ENCODE data around the gene ASIC2.
A peak's percentile ranks its signal among the peaks of the same experiment; 100 is the strongest.
"Not testable (repeated sequence)": the region's sequence is repeated elsewhere in the genome, so short reads cannot be mapped to it uniquely, and the experiment has no call there.

ASIC2 gene

DNA sequence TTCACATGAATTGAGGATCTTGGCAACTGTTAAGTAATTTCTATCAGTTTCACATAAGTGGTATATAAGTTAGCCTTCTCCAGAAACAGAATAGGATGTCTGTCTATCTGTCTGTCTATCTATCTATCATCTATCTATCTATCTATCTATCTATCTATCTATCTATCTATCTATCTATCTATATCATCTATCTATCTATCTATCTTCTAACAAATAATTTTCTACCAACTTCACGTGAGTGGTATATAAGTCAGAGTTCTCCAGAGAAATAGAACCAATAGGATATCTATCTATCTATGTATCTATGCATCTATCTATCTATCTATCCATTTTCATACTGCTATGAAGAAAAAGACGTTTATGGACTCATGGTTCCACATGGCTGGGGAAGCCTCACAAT lies 312.9 kb downstream of the ASIC2 start:
- DNase-seq (ENCODE audit: low read depth) = no peak

DNA sequence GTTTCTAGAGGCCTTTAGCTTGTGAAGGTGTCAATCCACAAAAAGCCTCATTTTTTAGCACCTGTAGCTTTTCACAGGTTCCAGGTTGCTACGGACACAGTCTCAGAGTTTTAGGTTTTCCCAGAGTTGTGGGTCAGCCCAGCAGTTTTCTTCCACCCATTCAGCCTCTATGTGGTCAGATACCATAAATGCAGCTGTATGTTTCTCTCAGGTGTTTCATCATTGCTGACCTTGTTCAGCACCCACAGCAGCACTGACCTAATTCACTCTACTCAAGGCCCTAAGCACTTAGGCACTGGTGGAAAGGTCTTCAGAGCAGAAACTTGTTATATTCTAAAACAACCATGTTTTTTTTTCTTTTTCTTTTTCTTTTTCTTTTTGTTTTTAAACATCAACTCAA lies 316.5 kb downstream of the ASIC2 start:
- DNase-seq (ENCODE audit: low read depth) = no peak

DNA sequence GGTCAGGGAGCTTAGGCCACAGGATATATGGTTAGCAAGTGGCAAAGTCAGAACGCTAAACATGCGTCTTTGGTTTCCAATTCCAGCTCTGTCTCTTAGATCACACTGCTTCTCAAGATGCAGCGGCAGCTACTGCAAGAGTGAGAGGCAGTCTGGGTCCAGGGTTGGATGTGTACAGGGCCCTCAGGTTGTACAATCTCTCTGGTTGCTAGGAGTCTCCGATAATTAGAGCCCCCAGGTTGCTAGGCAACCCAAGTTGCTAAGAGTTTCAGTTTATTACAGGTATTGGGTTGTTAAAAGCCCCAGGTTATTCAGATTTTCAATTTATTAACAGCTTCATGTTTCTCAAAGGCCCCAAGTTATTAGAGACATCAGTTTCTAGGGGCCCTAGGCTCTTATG lies 317.0 kb downstream of the ASIC2 start:
- no peak for DNase-seq (ENCODE audit: low read depth)

DNA sequence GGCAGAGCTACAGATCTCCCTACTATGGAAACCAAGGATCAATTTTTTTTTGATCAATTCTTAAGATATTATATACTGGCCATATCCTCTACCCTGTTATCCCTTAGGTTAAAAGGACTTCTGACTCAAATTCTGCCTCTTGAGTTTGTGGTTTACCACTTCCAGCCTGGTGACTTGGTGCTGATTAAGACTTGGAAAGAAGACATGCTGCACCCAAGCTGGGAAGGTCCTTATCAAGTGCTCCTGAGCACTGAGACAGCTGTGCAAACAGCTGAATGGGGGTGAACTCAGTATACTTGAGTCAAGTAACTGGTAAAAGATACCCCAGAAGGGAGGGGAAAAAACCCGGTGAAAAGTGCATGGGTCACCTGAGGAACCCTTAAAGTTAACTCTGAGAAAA lies 321.9 kb downstream of the ASIC2 start:
- peak; percentile 26 for DNase-seq (ENCODE audit: low read depth)

DNA sequence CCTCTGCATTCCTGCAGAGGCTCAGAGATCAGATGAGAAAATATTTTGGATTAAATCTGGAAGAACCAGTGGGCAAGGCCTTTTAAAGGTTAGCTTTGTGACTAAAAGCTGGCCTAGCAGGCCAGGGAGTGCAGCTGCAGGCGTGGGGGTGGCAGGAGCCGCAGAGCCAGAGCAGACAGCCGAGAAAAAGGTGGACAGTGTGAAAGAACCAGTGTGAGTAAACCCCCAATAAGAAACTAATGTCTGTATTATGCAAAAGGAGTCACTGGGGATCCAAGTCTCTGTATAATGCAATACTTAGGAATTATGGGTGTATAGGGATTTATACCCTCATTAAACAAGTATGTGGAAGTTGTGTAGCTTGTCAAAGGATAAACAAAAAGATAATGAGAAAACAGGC lies 322.8 kb downstream of the ASIC2 start:
- peak; percentile 39 for DNase-seq (ENCODE audit: low read depth)

DNA sequence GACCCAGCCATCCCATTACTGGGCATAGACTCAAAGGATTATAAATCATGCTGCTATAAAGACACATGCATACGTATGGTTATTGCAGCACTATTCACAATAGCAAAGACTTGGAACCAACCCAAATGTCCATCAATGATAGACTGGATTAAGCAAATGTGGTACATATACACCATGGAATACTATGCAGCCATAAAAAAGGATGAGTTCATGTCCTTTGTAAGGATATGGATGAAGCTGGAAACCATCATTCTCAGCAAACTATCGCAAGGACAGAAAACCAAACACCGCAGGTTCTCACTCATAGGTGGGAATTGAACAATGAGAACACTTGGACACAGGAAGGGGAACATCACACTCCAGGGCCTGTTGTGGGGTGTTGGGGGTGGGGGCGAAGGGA lies 323.9 kb downstream of the ASIC2 start:
- DNase-seq (ENCODE audit: low read depth) = not testable (repeated sequence)

DNA sequence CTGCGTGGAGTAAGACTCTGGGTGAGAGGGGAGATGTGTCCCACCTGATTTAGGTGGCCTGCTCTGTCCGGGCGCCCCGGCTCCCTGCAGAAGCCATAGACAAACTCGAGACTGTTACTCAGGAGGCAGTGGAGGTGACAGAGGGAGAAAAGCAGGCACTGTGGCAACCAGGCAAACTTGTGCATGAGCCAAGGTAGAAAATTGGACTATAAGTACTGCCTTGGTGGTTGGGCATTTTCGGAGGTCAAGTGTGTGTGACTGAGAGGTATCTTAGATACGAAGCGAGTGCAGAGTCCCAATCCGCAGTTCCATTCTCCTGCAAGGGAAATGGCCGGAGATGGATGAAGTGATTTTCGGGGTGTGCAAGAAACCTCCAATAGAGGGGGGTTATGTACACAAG lies 328.6 kb downstream of the ASIC2 start:
- DNase-seq (ENCODE audit: low read depth) = no peak
